Activated CD8-positive, alpha-beta memory T cell treated with anti-CD3 and anti-CD28 coated beads, Interleukin-2, amount 50 U/mL, for 48 hours (primary cell): ENCODE data around the gene DNAJC19.

Experiments
- DNase-seq: peaks from one replicate; pipeline ENCODE4 v3.0.0-alpha.2; 2020

Gene DNAJC19

DNA sequence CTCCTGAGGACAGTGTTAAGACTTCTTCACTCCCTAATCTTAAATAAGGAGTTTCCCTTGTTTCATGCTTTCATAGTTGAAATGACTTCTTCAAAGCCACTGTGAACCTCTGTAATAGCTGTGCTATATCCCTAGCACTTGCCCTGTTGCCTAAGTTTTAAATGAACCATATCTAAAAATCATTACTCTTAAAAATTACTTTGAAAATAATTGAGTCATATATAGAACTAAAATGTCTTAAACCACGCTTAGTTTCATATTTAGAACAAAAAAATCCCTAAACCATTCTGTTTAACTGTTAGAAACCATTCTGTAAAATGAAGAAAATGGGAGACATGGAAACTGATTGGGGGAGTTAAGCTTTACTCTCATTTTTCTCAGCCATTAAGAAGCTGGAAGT, 29.8 kb downstream of the DNAJC19 start:
- no peak for DNase-seq

DNA sequence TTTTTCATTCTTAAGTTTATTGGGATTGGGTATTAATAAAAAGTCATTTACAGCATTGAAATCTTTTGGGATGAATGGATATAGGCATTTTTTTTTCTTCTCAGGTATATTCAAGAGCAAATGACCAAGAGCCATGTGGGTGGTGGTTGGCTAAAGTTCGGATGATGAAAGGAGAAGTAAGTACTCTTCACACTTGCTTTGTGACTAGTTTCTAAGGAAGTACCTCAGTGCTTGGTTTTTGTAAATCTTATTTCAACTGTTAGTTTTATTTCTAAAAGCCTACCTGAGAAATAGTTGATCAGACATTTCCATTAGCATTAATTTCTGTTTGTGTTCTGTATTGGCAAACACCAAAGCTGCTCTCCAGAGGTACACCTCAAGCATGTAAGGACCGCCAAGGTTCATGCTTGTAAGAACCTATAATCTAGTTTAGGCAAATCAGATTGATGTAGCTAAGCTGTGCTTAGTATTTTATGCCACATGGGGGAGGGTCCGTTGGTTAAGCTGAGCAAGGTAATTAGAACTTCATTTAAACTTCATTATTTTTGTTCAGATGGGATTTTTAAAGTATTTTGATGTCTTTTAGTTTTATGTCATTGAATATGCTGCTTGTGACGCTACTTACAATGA, 41.7 kb downstream of the DNAJC19 start:
- no peak for DNase-seq

DNA sequence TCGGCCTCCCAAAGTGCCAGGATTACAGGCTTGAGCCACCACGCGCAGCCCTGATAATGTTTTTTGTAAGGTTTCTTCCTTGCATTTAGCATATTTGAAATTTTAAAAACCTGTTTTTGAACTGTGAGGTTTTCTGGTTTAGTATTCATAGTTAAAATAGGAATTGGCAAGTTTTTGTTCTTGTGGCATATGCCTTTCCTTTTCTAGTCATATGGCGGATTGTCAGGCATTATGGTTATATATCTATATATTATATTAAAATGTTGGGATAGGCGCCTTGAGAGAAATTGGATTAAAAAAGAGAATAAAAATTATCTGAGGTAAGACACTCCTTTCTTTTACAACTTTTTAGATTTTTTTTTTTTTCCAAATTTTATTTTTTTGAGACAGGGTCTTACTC, 48.7 kb downstream of the DNAJC19 start:
- no peak for DNase-seq

DNA sequence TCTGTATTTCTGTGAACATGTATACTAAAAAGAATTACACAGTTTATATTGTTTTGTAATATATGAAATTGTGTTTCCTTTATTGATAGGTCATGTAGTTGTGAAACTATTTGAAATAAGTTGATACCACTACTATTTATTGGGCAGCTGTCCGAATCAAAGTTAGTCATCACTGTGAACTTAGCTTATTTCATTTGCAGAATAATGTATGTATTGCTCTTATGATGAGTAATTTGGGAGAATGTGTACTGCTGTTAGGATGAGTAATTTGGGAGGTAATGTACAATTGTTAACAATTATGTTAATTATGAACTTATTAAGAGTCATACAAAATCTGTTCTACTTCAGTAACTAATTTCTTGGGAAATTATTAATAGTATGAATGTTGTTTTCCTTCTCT, 54.9 kb downstream of the DNAJC19 start:
- no peak for DNase-seq
